Activated CD8-positive, alpha-beta memory T cell treated with anti-CD3 and anti-CD28 coated beads for 4 hours (primary cell): ENCODE measurements around the gene SH2D3A.

Source experiments
- DNase-seq, 2 donors: peaks; one replicate each; pipeline ENCODE4 v3.0.0-alpha.2; 2020; ENCODE audit warnings: low read depth in 2 of 2

The SH2D3A gene

DNA sequence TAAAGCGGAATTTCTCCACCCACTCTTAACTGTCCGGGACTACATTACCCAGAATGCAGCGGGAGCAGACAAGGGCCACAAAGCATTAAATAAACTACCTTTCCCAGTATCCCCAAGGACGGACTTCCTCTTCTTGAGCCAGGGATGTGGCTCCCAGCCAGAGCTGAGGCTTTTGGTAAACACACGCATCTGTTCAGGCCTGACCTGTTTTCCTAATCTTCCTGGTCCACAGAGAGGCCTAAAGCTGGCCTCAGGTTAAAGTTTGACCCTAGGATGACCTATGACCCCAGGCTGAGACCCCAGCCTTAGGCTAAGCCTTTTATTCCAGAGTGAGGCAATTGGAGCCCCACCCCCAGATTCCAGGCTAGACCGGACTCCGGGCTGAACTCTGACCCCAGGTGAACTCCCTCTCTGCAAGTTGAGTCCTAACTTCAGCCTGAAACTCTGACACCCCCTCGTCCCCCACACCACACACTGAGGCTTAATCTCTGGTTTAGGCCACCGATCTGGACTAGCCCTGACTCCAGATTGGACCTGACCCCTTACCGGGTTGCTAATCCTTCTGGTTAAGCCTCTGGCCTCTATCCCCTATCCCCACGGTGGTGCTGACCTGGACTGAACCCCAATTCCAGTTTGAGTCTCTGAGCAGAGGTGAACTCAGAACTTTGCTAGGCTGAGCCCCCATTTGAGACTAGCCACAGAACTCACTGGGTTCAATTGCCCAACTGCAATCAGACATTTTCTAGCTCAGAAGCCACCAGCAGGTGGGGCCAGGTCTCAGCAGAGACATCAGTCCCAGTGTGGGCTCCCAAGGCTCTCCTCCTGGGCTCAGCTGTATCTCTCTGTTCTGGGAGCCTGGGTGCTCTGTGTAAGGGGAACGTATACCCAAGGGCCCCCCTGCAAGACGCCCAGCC lies 29.1 kb downstream of the SH2D3A start:
- peak in 1 of 2 donors; percentile 50 for DNase-seq

DNA sequence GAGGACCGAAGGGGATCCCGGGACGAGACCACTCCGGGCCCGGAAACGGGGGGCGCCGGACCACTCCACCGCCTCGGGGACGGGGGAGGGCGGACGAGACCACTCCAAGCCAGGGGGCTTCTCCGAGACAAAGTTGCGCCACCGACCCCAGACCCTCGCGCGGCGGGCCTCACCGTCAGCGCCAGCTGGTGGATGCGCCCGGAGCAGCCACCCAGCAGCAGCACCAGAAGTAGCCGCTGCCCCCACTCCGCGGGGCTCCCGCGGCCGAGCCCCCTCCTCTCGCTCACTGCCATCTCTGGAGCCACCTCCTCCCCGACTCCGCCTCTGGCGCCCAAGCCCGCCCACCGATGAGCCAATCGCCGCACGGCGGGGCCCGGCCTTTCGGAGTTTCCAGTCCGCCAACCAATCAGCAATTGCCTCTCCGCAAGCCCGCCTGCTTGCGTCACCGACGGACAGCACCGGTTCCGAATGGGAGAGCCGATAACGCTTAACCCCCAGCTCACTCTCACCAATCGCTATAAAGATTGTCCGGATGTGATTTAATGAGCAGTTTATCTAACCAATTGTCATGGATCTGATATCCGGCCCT lies 29.9 kb downstream of the SH2D3A start, which contains the start of gene GPR108:
GPR108 (minus strand) TSS at position 297 of the 589 bp plus-strand sequence; CDS start at position 293, 4 bp downstream.
- peak; percentile 97 to 100 for DNase-seq

DNA sequence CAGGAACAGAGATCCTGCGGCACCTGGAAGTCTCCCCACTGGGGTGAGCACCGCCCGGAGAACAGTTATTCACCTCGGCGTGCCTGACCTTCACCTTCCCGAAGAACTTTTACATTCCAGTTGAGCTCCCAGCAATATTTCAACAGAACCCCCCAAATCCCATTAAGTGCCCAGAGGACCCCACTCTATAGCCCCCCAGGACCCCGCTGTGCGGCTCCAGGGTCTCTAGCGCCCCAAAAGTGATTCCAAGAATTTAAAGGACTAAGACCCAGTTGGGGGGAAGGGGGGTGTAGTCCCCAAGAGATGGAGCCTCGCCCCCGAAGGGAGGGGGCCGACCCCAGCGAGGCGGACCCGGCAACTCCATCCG lies 30.3 kb downstream of the SH2D3A start:
- no peak for DNase-seq

DNA sequence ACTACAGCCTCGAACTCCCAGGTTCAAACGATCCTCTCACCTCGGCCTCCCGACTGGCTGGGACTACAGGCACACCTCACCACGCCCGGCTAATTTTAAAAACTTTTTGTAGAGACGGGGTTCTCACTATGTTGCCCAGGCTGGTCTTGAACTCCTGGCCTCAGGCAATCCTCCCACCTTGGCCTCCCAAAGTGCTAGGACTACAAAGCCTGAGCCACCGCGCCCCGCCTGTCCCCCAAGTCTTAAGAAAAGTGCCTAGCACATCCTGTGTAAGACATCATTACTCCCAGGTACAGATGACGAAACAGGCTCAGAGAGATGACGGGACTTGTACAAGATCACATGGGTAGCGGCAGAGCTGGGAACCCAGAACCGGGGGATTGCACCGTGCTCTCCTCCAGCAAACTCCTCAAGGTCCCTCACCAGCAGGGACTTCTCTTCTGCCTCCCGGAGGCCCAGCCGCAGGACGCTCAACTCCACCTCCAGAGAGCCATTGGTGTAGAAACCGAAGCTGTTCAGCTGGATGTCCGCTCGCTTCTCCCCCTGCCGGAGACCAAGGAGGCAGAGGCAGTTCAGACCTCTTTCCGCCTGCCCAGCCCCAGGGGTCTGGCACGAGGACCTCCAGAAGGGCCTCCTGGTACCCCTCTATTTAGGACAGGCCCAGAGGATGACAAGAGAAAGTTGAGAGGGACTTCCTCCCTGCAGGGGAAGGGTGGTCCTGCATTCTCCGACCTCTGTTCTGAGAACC lies 30.9 kb downstream of the SH2D3A start:
- peak in 1 of 2 donors; percentile 44 for DNase-seq

DNA sequence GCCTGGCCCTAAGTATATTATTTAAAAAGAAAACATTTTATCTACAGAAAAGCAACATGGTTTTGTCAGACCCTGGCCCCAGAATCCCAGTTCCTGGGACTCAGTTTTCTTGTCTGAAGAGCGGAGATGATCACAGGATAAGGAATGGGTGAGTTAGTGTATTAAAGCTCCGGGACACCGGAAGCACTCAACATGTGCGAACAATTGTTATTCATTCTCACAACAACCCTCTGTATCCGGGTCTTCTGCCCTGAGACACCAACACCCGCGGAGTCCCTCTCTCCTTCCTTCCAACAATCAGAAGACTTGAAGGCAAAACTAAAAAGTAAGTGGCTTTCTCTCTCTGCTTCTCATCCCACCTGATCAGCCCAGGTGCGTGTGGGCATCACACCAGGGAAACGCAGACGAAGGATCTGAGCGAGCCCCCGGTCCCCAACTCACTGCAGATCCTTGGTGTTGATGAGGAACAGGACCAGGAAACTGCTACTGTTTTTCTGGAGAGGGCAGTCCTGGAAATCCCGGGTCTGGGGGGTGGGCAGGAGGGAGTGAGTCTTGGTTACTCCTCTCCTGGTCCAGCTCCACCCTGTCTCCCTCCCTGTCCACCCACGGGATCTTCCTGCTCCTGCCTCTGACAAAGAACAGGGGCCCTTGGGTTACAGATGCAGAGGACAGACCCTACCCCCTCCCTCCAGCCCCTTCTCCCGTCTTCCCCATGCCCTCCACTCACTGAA lies 31.9 kb downstream of the SH2D3A start:
- no peak for DNase-seq

DNA sequence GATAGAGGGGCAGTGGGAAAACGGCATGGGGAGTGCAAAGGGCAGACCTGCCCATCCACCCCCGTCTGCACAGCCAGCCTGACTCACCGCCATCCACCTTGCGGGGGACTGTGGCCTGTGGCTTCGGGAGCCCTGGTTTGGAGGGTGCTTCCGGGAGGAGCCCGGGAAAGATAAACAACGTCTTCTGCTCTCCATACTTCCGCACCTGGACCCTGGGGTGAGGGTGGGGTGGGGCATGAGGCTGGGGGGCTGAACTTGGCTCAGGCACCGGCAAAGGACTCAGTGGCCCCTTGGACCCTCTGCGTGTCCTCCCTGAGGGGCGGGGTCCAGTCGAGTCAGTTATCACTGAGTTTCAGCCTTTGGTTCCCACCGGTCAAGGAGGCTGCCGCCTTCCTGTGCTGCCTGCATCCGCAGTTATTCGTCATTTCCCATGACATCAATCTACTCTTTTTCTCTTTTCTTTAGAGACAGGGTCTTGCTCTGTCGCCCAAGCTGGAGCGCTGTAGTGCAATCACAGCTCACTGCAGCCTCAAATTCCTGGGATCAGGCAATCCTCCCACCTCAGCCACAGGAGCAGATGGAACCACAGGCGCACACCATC lies 33.0 kb downstream of the SH2D3A start:
- no peak for DNase-seq

DNA sequence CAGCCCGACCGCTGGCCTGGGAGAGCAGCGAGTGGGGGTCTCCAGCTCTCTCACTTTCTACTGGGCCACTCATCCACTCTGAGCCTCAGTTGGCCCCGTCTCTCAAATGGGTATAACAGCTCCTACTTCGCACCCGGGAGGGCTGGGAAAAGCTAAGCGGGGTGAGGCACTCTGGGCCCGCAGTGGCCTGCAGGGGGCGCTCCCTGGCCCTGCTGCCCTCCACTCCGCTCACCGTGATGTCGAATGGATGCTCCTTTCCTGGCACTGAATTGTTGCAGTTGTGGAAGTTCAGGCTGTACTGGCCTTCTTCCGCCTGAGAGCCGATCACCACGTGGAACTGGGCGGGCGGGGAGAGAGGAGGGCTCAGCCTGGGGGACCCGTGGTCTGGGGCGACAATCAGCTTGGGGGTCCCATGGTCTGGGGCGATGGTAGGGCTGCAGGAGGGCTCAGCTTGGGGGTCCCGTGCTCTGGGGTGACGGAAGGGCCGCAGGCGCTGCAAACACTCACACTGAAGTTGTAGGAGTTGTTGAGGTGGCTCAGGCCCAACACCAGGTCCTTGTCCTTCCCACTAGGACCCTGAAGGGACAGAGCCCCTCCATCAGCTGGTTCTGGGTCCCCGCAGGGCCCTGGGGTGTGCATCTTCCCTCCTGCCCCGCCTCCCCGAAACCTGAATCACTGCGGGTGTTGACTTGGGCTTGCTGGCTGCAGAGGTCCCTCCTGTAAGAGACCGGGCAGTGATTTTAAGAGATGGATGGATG lies 33.7 kb downstream of the SH2D3A start:
- DNase-seq: no peak

DNA sequence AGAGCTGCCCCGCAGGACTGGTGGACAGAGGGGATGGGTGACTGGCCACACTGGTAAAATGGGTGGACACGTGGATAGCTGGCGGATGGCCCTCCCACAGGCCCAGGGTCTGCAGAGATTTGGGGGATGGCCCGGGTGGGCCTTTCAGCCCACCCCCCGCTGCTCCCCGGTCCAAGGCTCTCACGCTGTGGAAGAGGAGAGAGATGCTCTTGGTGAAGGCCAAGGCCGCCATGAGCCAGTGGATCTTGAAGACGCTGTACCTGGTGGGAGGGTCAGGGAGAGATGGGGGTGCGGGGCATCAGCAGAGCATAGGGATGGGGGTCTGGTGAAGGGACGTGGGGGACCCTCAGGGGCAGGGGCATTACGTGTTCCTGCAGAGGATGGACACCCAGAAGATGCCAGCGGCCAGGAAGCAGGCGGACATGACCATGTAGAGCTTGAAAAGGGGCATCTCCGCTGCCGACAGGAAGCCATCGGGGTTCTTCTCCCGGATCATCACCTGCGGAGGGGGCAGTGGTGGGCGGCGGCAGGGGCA lies 34.4 kb downstream of the SH2D3A start:
- no peak for DNase-seq

DNA sequence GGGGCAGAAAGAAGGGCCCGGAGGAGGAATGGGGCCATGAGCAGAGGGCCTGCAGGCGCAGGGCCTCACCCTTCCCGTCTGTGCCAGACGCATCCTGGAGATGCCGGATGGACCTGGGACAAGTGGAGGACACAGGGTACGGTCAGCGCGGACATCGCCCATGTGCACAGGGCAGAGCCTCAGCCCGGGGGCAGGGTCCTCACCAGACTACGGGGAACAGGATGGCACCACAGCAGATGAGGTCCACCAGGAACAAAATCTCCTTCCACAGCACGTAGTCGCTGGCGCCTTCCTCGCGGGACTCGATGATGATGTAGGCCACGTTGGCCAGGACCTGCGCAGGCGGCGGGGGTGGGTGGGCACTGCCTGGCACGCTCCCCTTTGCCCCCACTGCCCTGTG lies 35.4 kb downstream of the SH2D3A start:
- no peak for DNase-seq

DNA sequence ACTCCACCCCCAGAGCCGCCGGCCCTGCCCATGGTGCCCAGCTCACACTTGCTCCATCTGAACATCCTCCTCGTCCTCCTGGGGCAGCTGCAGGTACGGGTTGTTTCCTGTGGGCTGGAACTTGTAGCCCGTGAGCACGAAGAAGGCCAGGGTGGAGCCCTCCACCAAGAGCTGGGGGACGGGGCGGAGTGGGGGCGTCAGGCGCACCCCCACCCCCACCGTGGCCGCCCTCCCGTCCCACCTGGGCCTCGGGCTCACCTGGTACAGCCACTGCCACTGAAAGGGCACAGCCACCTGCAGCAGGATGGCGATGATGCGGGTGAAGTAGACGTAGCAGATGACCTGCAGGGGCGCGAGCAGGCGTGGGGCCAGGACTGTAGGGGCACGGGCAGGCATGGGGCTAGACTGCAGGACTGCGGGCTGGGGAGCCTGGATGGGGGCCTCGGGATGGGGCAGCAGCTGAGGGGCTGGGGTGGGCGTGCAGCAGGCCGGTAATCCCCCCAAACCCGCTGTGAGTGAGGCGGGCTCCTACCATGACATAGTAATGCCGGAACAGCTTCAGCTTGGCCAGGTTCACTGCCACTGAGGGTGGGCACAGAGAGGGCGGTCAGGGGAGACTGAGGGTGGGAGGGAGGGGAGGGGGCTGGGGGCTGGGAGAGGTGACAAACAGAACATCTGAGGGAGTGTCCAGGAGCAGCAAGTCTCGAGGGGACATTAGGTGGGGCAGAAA lies 36.1 kb downstream of the SH2D3A start:
- no peak for DNase-seq

DNA sequence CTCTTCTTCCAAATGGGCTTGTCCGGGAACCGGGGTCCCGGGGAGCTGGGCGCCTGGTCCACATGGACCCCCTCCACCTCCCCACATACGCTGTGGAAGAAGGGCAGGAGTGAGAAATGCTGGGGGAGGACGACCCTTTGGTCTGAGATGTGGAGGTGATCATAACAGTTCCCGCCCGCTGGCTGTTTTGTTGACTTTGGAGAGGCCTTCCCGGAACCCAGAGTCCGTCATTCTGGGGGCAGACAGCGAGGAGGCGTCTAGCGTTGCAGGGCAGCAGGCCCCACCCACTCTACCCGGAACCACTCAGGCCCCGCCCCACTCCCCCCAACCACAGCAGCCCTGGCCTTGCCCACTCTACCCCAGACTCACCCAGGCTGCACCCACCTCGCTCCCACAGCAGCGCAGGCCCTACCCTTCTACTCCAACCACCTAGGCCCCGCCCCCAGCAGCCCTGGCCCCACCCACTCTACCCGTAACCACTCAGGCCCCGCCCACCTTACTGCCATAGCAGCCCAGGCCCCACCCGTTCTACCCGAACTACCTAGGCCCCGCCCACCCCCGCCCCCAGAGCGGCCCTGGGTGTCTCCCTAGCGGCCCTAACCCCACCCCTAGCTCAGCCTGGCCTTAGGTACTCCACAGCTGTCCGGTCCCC lies 37.0 kb downstream of the SH2D3A start:
- DNase-seq: no peak

DNA sequence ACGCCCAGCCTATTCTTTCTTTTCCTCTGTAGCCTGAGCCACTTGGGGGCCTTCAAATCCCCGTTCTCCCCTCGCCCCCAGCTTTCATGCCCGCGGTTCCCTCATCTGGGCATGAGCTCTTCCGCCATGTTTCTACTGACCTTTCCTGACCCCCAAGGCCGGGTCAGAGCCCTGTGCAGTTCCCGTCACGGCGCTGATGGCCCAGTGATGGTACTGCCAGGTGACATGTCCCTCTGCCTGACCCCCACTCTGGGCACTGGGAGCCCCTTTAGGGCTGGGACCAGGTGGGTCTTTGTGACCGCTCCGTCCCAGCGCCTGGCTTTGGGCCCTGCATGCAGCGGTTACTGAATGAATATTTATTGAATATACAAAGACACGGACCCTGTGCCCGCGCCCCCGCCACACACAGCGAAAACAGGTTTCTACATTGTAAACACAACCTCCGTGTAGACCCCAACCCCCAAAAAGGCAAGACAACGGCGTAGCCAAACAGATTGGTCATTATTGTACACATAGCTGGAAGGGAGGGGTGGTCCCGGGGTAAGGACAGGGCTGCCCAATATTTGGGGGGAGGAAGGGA lies 37.6 kb downstream of the SH2D3A start:
- no peak for DNase-seq

DNA sequence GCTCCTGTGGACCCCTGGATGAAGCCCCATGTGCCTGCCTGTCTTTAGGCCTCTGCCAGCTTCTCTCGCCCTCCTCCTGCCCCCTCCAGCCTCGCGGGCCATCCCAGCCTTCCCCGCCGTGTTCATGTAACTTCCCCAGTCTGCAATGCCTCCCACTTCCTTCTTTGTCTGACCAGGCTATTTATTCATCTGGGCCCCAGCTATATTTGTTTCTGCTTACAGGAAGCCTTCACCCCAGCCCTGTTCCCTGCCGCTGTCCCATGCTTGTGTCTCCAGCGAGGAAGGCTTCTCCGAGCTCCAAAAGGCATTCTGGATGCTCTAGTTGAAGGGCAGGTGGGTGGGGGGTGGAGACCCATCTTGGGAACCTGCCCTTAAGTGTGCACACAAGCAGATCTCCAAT lies 38.9 kb downstream of the SH2D3A start:
- DNase-seq: no peak

DNA sequence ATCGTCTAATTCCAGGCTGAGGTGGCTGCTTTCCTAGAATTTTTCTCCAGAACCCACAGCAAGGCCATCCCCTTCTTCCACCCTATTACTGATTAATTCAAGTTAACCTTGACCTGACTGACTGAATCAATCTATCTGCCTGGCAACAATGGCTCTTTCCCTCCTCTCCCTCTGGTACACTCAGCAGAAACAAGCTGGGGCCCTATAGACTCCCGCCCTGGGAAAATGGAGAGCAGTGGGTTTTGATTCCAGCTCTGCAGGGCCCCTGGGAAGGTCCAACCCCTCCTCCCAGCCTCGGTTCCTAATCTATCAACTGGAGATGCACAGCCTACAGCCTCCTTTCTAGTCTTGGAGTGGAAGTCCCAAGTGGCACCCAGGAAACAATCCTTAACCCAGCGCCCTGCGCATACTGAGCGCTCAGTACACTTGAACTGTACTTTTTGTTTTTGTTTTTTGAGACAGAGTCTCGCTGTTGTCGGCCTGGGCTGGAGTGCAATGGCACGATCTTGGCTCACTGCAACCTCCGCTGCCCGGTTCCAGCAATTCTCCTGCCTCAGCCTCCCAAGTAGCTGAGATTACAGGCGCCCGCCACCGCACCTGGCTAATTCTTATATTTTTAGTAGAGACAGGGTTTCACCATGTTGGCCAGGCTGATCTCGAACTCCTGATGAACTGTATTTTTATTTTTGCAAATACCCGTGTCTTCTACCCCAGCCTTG lies 41.6 kb downstream of the SH2D3A start:
- no peak for DNase-seq

DNA sequence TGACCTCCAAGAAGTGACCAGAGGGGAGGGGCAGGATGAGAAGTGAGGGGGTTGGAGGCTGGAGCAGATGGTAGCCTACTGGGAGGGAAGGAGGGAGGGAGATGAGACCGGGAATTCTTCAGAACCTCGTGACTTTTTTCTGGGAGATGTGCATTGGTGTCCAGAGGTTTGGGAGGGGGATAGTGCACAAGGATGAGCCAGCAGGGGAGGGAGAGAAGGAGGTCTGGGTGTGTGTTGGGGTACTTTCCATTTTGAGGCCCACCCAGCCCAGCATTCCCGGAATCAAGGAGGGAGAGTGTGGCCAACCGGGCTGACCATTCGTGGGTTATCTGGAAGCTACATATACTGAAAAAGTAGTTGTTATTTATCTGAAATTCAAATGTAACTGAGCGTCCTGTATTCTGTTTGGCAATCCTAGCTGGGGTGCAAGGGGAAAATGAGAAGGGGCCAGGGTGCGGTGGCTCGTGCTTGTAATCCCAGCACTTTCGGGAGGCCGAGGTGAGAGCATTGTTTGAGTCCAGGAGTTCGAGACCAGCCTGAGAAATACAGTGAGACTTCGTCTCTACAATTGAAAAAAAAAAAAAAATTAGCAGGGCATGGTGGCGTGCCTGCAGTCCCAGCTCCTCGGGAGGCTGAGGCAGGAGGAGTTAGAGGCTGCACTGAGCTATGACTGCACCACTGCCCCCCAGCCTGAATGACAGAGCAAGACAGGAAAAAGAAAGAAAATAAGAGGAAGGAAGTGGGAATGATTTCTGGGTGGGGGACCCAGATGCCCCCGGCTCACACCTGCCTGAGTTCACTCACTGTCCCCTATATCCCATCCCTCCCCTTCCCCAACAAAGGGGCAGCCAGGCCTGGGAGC lies 42.4 kb downstream of the SH2D3A start:
- DNase-seq: no peak

DNA sequence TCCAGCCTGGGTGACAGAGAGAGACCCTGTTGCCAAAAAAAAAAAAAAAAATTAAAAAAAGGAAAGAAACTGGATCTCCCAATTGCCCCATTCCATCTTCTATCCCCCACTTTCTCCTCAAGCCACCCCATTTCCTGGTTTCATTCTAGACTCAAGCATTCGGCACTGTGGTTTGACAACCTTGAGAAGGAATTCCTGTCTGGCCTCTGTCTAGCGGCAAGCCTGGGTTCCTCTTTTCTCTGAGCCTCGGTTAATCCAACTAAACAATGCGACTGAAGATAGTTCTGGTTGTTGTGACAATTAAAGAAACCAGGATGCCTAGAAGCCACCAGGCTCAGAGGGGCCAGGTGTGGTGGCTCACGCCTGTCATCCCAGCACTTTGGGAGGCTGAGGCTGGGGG lies 43.5 kb downstream of the SH2D3A start:
- no peak for DNase-seq

DNA sequence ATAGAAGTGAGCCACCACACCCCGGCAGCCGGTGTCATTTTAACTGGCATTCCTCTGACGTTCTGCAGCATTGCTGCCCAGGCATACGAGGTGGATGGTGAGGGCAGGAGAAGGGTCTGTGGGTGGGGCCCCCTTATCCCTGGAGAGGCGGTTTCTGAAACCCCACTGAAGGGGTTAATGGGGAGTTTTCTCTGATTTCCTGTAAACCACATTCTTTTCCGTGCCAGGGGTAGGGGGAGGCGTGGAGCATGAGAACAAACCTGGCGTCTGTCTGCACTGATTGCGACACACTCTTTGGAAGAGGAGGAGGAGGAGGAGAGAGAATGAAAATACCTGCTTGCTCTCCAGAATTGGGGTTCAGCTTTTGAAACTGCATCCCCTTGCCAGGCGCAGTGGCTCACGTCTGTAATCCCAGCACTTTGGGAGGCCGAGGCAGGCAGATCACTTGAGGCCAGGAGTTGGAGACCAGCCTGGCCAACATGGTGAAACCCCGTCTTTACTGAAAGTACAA lies 44.1 kb downstream of the SH2D3A start:
- no peak for DNase-seq
